Measurements from ENCODE around the gene IL18R1. TPM values are rescaled to one million over a fixed set of nuclear protein-coding genes. Genes with fewer than 3 reads are reported as not detected.

Gene IL18R1
- total RNA-seq, 1 donor from 2014 or later, result 0.37 TPM

- H3K27ac Mint-ChIP-seq (ENCODE audit: unreplicated experiment), result no peak overlapping the region
- H3K27me3 Mint-ChIP-seq (ENCODE audit: low read depth), result peaks cover 23% of the 10 kb centered on the region
- no peak overlapping the region for H3K4me3 Mint-ChIP-seq (ENCODE audit: unreplicated experiment)
Observed at GRCh38 chr2:102397209-102397608, 41.6 kb downstream of the IL18R1 start.

GRCh38 chr2:102399499-102400141, 44.0 kb downstream of the IL18R1 start:
- TF ChIP-seq, protein P1, sequence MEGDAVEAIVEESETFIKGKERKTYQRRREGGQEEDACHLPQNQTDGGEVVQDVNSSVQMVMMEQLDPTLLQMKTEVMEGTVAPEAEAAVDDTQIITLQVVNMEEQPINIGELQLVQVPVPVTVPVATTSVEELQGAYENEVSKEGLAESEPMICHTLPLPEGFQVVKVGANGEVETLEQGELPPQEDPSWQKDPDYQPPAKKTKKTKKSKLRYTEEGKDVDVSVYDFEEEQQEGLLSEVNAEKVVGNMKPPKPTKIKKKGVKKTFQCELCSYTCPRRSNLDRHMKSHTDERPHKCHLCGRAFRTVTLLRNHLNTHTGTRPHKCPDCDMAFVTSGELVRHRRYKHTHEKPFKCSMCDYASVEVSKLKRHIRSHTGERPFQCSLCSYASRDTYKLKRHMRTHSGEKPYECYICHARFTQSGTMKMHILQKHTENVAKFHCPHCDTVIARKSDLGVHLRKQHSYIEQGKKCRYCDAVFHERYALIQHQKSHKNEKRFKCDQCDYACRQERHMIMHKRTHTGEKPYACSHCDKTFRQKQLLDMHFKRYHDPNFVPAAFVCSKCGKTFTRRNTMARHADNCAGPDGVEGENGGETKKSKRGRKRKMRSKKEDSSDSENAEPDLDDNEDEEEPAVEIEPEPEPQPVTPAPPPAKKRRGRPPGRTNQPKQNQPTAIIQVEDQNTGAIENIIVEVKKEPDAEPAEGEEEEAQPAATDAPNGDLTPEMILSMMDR (IDR thresholded peaks at IDR 0.05), result no peak
- Mint-ChIP-seq H3K4me3 (ENCODE audit: unreplicated experiment) (no peak overlapping the region), H3K4me1 (ENCODE audit: low read depth) (no peaks in the 10 kb centered on the region), H3K9me3 (ENCODE audit: low read depth) (peaks cover 3% of the 10 kb centered on the region), H3K36me3 (ENCODE audit: low read depth) (no peaks in the 10 kb centered on the region), H3K27ac (ENCODE audit: unreplicated experiment) (no peak overlapping the region), H3K27me3 (ENCODE audit: low read depth) (peaks cover 12% of the 10 kb centered on the region)
- no peak for DNase-seq (ENCODE audit: low spot score)

More at GRCh38 chr2:102397209-102397608, 41.6 kb downstream of the IL18R1 start:
- no peak for DNase-seq (ENCODE audit: low spot score)
- H3K36me3 Mint-ChIP-seq (ENCODE audit: low read depth), result no peaks in the 10 kb centered on the region
- no peaks in the 10 kb centered on the region for H3K9me3 Mint-ChIP-seq (ENCODE audit: low read depth)
- TF ChIP-seq, protein P1 (IDR thresholded peaks at IDR 0.05), result no peak
- H3K4me1 Mint-ChIP-seq (ENCODE audit: low read depth), result no peaks in the 10 kb centered on the region

GRCh38 chr2:102401456-102401855, 45.9 kb downstream of the IL18R1 start:
- Mint-ChIP-seq H3K4me3 (ENCODE audit: unreplicated experiment) (no peak overlapping the region), H3K27ac (ENCODE audit: unreplicated experiment) (no peak overlapping the region)
- no peak for DNase-seq (ENCODE audit: low spot score)

DNA sequence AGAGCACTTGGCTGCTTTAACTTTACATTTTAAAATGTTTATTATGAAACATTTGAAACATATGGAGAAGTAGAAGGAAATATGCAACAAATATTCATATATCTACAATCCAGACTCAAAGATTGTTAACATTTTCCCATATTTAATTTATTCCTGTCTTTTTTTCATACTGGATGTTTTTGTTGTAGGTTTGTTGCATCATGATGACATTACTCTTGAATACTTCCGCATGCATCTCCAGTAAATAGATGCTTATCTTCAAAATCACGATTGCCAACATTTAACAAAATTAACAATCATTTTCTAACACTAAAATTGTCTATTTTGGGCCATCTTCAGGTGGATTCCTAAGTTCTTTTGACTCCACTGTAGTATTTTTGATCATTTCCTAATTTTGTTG, 46.3 kb downstream of the IL18R1 start:
- Mint-ChIP-seq H3K9me3 (ENCODE audit: low read depth) (peaks cover 3% of the 10 kb centered on the region), H3K36me3 (ENCODE audit: low read depth) (no peaks in the 10 kb centered on the region), H3K27me3 (ENCODE audit: low read depth) (peaks cover 12% of the 10 kb centered on the region), H3K4me3 (ENCODE audit: unreplicated experiment) (no peak overlapping the region), H3K27ac (ENCODE audit: unreplicated experiment) (no peak overlapping the region), H3K4me1 (ENCODE audit: low read depth) (no peaks in the 10 kb centered on the region)
- TF ChIP-seq, protein P1 (IDR thresholded peaks at IDR 0.05), result no peak
- DNase-seq (ENCODE audit: low spot score), result no peak

More at GRCh38 chr2:102401456-102401855, 45.9 kb downstream of the IL18R1 start:
- TF ChIP-seq, protein P1 (IDR thresholded peaks at IDR 0.05), result no peak
- no peaks in the 10 kb centered on the region for H3K36me3 Mint-ChIP-seq (ENCODE audit: low read depth)
- peaks cover 3% of the 10 kb centered on the region for H3K9me3 Mint-ChIP-seq (ENCODE audit: low read depth)
- H3K4me1 Mint-ChIP-seq (ENCODE audit: low read depth), result no peaks in the 10 kb centered on the region
- peaks cover 11% of the 10 kb centered on the region for H3K27me3 Mint-ChIP-seq (ENCODE audit: low read depth)

GRCh38 chr2:102410952-102411351, 55.4 kb downstream of the IL18R1 start:
- Mint-ChIP-seq H3K36me3 (ENCODE audit: low read depth) (no peaks in the 10 kb centered on the region), H3K27me3 (ENCODE audit: low read depth) (peaks cover 13% of the 10 kb centered on the region), H3K4me3 (ENCODE audit: unreplicated experiment) (no peak overlapping the region), H3K9me3 (ENCODE audit: low read depth) (peaks cover 4% of the 10 kb centered on the region), H3K4me1 (ENCODE audit: low read depth) (no peaks in the 10 kb centered on the region), H3K27ac (ENCODE audit: unreplicated experiment) (no peak overlapping the region)
- DNase-seq (ENCODE audit: low spot score), result no peak
- TF ChIP-seq, protein P1 (IDR thresholded peaks at IDR 0.05), result no peak
